ENCODE measurements around the gene FAM83F. TPM values are rescaled to one million over a fixed set of nuclear protein-coding genes. Genes with fewer than 3 reads are reported as not detected.

Gene FAM83F
- total and polyA plus RNA-seq, 9 donors = 0.12 to 3.4 (median 0.66) TPM

DNA sequence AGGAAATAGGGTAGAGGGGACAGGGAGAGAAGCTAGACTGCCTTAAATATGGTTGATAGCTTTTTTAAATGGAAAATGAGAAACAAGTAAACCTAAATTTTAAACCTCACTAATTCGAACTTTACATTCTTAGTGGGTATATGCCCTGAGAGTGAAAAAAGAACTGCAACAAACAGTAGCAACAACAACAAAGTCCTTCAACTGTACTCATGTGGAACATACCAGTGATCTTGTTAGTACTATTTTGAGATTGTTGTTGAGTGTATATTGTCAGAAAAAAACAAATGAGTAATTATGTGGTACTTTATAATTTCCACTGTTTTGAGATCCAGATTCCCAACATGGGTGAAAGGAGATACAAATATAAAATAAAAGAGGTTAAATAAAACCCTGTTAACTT, 94.1 kb downstream of the FAM83F start:
- TF ChIP-seq EP300 (IDR thresholded peaks at IDR 0.05) = no peak
- TF ChIP-seq POLR2A (IDR thresholded peaks at IDR 0.05) = no peak
- TF ChIP-seq CTCF (IDR thresholded peaks at IDR 0.05) = no peak
- peaks cover 6% of the 10 kb centered on the region for H3K4me1 ChIP-seq (ENCODE audit: insufficient read depth)
- intact Hi-C loops (cut with DNase I) = no loop called here
- H3K27ac ChIP-seq = no peak overlapping the region
- H3K4me3 ChIP-seq = no peak overlapping the region
- no peaks in the 10 kb centered on the region for H3K36me3 ChIP-seq
- DNase-seq = no peak
- no peaks in the 10 kb centered on the region for H3K27me3 ChIP-seq
- no peaks in the 10 kb centered on the region for H3K9me3 ChIP-seq
- WGBS, 3 donors = 70 to 88% (median 88%) methylated on average over 1 of the region's 1 CpG

Other genes starting within 250 kb of the FAM83F start
- under 1 TPM in 1 of 7 donors, not detected in 6; 0.23 TPM for gene ENTHD1, start 101.2 kb upstream of the FAM83F start, total RNA-seq
- not detected for gene ENTHD1, start 101.2 kb upstream of the FAM83F start, polyA plus RNA-seq
- 1 to 10 TPM in 1 of 7 donors, under 1 TPM in 5, not detected in 1; 0.46 to 1.5 (median 0.75) TPM for gene GRAP2, start 93.9 kb upstream of the FAM83F start, total RNA-seq
- gene GRAP2, start 93.9 kb upstream of the FAM83F start, polyA plus RNA-seq = 1 to 10 TPM in 1 of 2 donors, under 1 TPM in 1; 0.73 to 2.0 TPM
- not detected for gene TMA7B, start 34.6 kb upstream of the FAM83F start, total RNA-seq
- not detected for gene TMA7B, start 34.6 kb upstream of the FAM83F start, polyA plus RNA-seq
- gene TNRC6B, start 183.0 kb downstream of the FAM83F start, total RNA-seq = 10 to 100 TPM; 34.8 to 52.1 (median 48.6) TPM
- gene TNRC6B, start 183.0 kb downstream of the FAM83F start, polyA plus RNA-seq = 10 to 100 TPM in 1 of 2 donors, 1 to 10 TPM in 1; 9.4 to 11.2 TPM

Data from ovary (tissue), 9 donors.